ENCODE data around the gene TTC29.

Gene TTC29

GRCh38 chr4:146945556-146946374, at the start of gene TTC29:
TSS of gene TTC29 (minus strand) at chr4:146945864. CDS start at chr4:146939895, 5,969 bp downstream.
- peak in 1 of 2 donors; percentile 37 for DNase-seq

GRCh38 chr4:146981651-146982050, 36.0 kb upstream of the TTC29 start:
- no peak for DNase-seq

- DNase-seq = no peak
Observed at GRCh38 chr4:146978641-146979040, 33.0 kb upstream of the TTC29 start.

GRCh38 chr4:146976145-146976544, 30.5 kb upstream of the TTC29 start:
- DNase-seq = no peak

GRCh38 chr4:146975527-146975926, 29.9 kb upstream of the TTC29 start:
- no peak for DNase-seq

- DNase-seq = no peak
Observed at GRCh38 chr4:146975036-146975435, 29.4 kb upstream of the TTC29 start.

GRCh38 chr4:146972036-146972435, 26.4 kb upstream of the TTC29 start:
- DNase-seq = no peak

- no peak for DNase-seq
Observed at GRCh38 chr4:146969126-146969525, 23.5 kb upstream of the TTC29 start.

- DNase-seq = no peak
Observed at GRCh38 chr4:146960634-146961033, 15.0 kb upstream of the TTC29 start.

- no peak for DNase-seq
Observed at GRCh38 chr4:146959692-146960091, 14.0 kb upstream of the TTC29 start.

- DNase-seq = no peak
Observed at GRCh38 chr4:146957237-146957636, 11.6 kb upstream of the TTC29 start.

- no peak for DNase-seq
Observed at GRCh38 chr4:146952896-146953295, 7.2 kb upstream of the TTC29 start.

GRCh38 chr4:146949559-146949958, 3.9 kb upstream of the TTC29 start:
- no peak for DNase-seq

- DNase-seq = no peak
Observed at GRCh38 chr4:146943691-146944375, 1.8 kb downstream of the TTC29 start.

- DNase-seq = no peak
Observed at GRCh38 chr4:146932116-146932515, 13.5 kb downstream of the TTC29 start.

GRCh38 chr4:146930673-146931072, 15.0 kb downstream of the TTC29 start:
- no peak for DNase-seq

- no peak for DNase-seq
Observed at GRCh38 chr4:146927695-146928094, 18.0 kb downstream of the TTC29 start.

GRCh38 chr4:146916479-146917076, 29.1 kb downstream of the TTC29 start:
- peak in 1 of 2 donors; percentile 11 for DNase-seq

- DNase-seq = no peak
Observed at GRCh38 chr4:146915132-146915531, 30.5 kb downstream of the TTC29 start.

- no peak for DNase-seq
Observed at GRCh38 chr4:146900295-146900694, 45.4 kb downstream of the TTC29 start.

- DNase-seq = no peak
Observed at GRCh38 chr4:146890301-146890700, 55.4 kb downstream of the TTC29 start.

GRCh38 chr4:146883070-146883469, 62.6 kb downstream of the TTC29 start:
- no peak for DNase-seq

GRCh38 chr4:146857298-146857697, 88.4 kb downstream of the TTC29 start:
- no peak for DNase-seq

GRCh38 chr4:146855761-146856160, 89.9 kb downstream of the TTC29 start:
- DNase-seq = no peak

Data from bone marrow (tissue), 2 donors.